Uterus (tissue), 4 donors: ENCODE data around the gene RASA3. TPM values are rescaled to one million over a fixed set of nuclear protein-coding genes. Genes with fewer than 3 reads are reported as not detected.
A peak's percentile ranks its signal among the peaks of the same experiment; 100 is the strongest.

Experiments used
- DNase-seq, 2 donors: peaks; one replicate each; pipeline ENCODE4 v3.0.0-alpha.2; 2019 to 2020
- H3K27ac ChIP-seq, 2 donors: fragments of 200-600 bp; sonication (generic); 1 replicate in 1 of 2; 2 replicates in 1 of 2; pipeline ENCODE4 v1.5.1; 2016 to 2018
- H3K27me3 ChIP-seq, 2 donors: fragments of 200-600 bp; sonication (generic); one replicate each; pipeline ENCODE4 v1.5.1; 2018 to 2019; ENCODE audit warnings: control low read depth in 1 of 2
- H3K36me3 ChIP-seq, 2 donors: fragments of 200-600 bp; sonication (generic); one replicate each; pipeline ENCODE4 v1.5.1; 2019; ENCODE audit warnings: control low read depth in 1 of 2
- H3K4me1 ChIP-seq, 2 donors: fragments of 200-600 bp; sonication (generic); one replicate each; pipeline ENCODE4 v1.5.1; 2018 to 2019; ENCODE audit warnings: control low read depth in 1 of 2
- H3K4me3 ChIP-seq, 2 donors: fragments of 200-600 bp; sonication (generic); 1 replicate in 1 of 2; 2 replicates in 1 of 2; pipeline ENCODE4 v1.5.1; 2018 to 2019; ENCODE audit warnings: mild to moderate bottlenecking in 1 of 2
- H3K9me3 ChIP-seq, 2 donors: fragments of 200-600 bp; sonication (generic); one replicate each; pipeline ENCODE4 v1.5.1; 2019; ENCODE audit warnings: control low read depth in 1 of 2
- CTCF ChIP-seq, 4 experiments: fragments of 200-600 bp in 2 of 4; fragments of 450-650 bp in 2 of 4; sonication (generic) in 2 of 4; IDR thresholded peaks; one replicate each; pipeline ENCODE4 v1.5.1; 2016 to 2019; ENCODE audit warnings: antibody characterized with exemption in 4 of 4, mild to moderate bottlenecking in 2 of 4, moderate library complexity in 1 of 4
- POLR2A ChIP-seq, 2 donors: fragments of 450-650 bp; IDR thresholded peaks; one replicate each; pipeline ENCODE4 v1.6.1; 2016; ENCODE audit warnings: antibody characterized with exemption in 2 of 2, mild to moderate bottlenecking in 1 of 2, moderate library complexity in 1 of 2
- intact Hi-C: fragments of 100-400 bp; cut with DNase I; formaldehyde crosslinking; loops from one replicate; pipeline ENCODE4 v1.15.1; 2023; ENCODE audit warnings: low total_unique reads
- total RNA-seq, 4 donors: library from RNA; depleted of rRNA in 3 of 4; stranded (reverse); fragments of >200 nt in 3 of 4; gene quantifications; one replicate each; pipeline versions ENCODE4 v1.1.0 to v1.2.4, GENCODE V29; 2014 to 2023
- donor health status: DM: yes; HTN: yes; CAD: no.

Gene RASA3
- total RNA-seq, 4 donors from 2014 or later = 8.5 to 31.6 (median 17.2) TPM

- Histone ChIP-seq H3K4me3 (no peak overlapping the region), H3K27ac (peak overlapping the region; percentile 7 to 54), H3K9me3 (no peaks in the 10 kb centered on the region), H3K36me3 (no peaks in the 10 kb centered on the region), H3K27me3 (no peaks in the 10 kb centered on the region), H3K4me1 (peaks cover 0 to 6% of the 10 kb centered on the region in 2 donors)
- peak; percentile 13 to 45 (median 28) for TF ChIP-seq CTCF (IDR thresholded peaks at IDR 0.05)
- no peak for TF ChIP-seq POLR2A (IDR thresholded peaks at IDR 0.05)
- DNase-seq = peak; percentile 58 to 59
- intact Hi-C loops = no loop called here
Measured at GRCh38 chr13:114025714-114026431, 106.5 kb downstream of the RASA3 start.

- DNase-seq = no peak
- no peaks in the 10 kb centered on the region for H3K27me3 ChIP-seq
- H3K4me3 ChIP-seq = no peak overlapping the region
- intact Hi-C loops = no loop called here
- H3K4me1 ChIP-seq = peaks cover 0 to 6% of the 10 kb centered on the region in 2 donors
- no peaks in the 10 kb centered on the region for H3K9me3 ChIP-seq
- TF ChIP-seq POLR2A (IDR thresholded peaks at IDR 0.05) (no peak), CTCF (IDR thresholded peaks at IDR 0.05) (no peak)
- H3K27ac ChIP-seq = peak overlapping the region in 1 of 2 donors; percentile 54
- H3K36me3 ChIP-seq = no peaks in the 10 kb centered on the region
Measured at GRCh38 chr13:114025405-114025713, 107.1 kb downstream of the RASA3 start.

- Histone ChIP-seq H3K4me1 (peaks cover 0 to 6% of the 10 kb centered on the region in 2 donors), H3K9me3 (no peaks in the 10 kb centered on the region), H3K4me3 (no peak overlapping the region), H3K27ac (no peak overlapping the region), H3K27me3 (no peaks in the 10 kb centered on the region), H3K36me3 (no peaks in the 10 kb centered on the region)
- intact Hi-C loops = no loop called here
- TF ChIP-seq CTCF (IDR thresholded peaks at IDR 0.05) (no peak), POLR2A (IDR thresholded peaks at IDR 0.05) (no peak)
- no peak for DNase-seq
Measured at GRCh38 chr13:114024603-114025404, 107.6 kb downstream of the RASA3 start.

- no peak overlapping the region for H3K4me3 ChIP-seq
- TF ChIP-seq POLR2A (IDR thresholded peaks at IDR 0.05) (no peak), CTCF (IDR thresholded peaks at IDR 0.05) (no peak)
- DNase-seq = no peak
- H3K27ac ChIP-seq = no peak overlapping the region
- no peaks in the 10 kb centered on the region for H3K9me3 ChIP-seq
- H3K27me3 ChIP-seq = no peaks in the 10 kb centered on the region
- intact Hi-C loops = no loop called here
- H3K4me1 ChIP-seq = peaks cover 0 to 6% of the 10 kb centered on the region in 2 donors
- no peaks in the 10 kb centered on the region for H3K36me3 ChIP-seq
Measured at GRCh38 chr13:114023716-114024602, 108.5 kb downstream of the RASA3 start.
